GM21367 (cell line): ENCODE data around the gene ACTR6.
"Not testable (repeated sequence)": the region's sequence is repeated elsewhere in the genome, so short reads cannot be mapped to it uniquely, and the experiment has no call there.

Experiments
- ATAC-seq: cut with Tn5 transposase; IDR thresholded peaks from one replicate; pipeline ENCODE4 v1.9.1; 2021; ENCODE audit not compliant: unreplicated experiment

ACTR6 gene

GRCh38 chr12:100184549-100185145 lies 16.0 kb upstream of the ACTR6 start:
- ATAC-seq: no peak

- ATAC-seq: peak; percentile 69
These were observed 15.2 kb upstream of the ACTR6 start for GRCh38 chr12:100185361-100185894.

GRCh38 chr12:100186071-100186470 lies 14.5 kb upstream of the ACTR6 start:
- no peak for ATAC-seq

- no peak for ATAC-seq
These were observed 13.5 kb upstream of the ACTR6 start for GRCh38 chr12:100187068-100187467.

- ATAC-seq: no peak
These were observed 12.6 kb upstream of the ACTR6 start for GRCh38 chr12:100187857-100188519.

- ATAC-seq: not testable (repeated sequence)
These were observed 11.6 kb upstream of the ACTR6 start for GRCh38 chr12:100188888-100189635.

- no peak for ATAC-seq
These were observed 10.8 kb upstream of the ACTR6 start for GRCh38 chr12:100189636-100190394.

GRCh38 chr12:100193085-100193484 lies 7.5 kb upstream of the ACTR6 start:
- no peak for ATAC-seq

GRCh38 chr12:100197486-100197885 lies 3.1 kb upstream of the ACTR6 start:
- no peak for ATAC-seq

GRCh38 chr12:100199023-100199346 lies 1.6 kb upstream of the ACTR6 start:
- no peak for ATAC-seq

- ATAC-seq: peak; percentile 79
These were observed 1.1 kb upstream of the ACTR6 start for GRCh38 chr12:100199347-100200149.

GRCh38 chr12:100201604-100202423 lies 1.2 kb downstream of the ACTR6 start:
- ATAC-seq: no peak

- ATAC-seq: no peak
These were observed 6.7 kb downstream of the ACTR6 start for GRCh38 chr12:100207311-100207710.

GRCh38 chr12:100208834-100209233 lies 8.2 kb downstream of the ACTR6 start:
- no peak for ATAC-seq

GRCh38 chr12:100211698-100212097 lies 11.1 kb downstream of the ACTR6 start:
- no peak for ATAC-seq

GRCh38 chr12:100213016-100213891 lies 12.6 kb downstream of the ACTR6 start:
- ATAC-seq: no peak

- ATAC-seq: no peak
These were observed 13.9 kb downstream of the ACTR6 start for GRCh38 chr12:100214518-100214917.

GRCh38 chr12:100215209-100215608 lies 14.6 kb downstream of the ACTR6 start:
- ATAC-seq: no peak

- ATAC-seq: no peak
These were observed 15.7 kb downstream of the ACTR6 start for GRCh38 chr12:100216337-100216736.
